Astrocyte of the spinal cord (primary cell): ENCODE measurements around the gene TSPAN11.

Source experiments
- DNase-seq: peaks from one replicate; pipeline ENCODE4 v3.0.0; 2011; ENCODE audit warnings: low read depth, low spot score
- H3K4me3 ChIP-seq: 2 replicates; pipeline ENCODE4 v1.5.1; 2011; ENCODE audit warnings: low read depth, mild to moderate bottlenecking, low read length, moderate library complexity
- CTCF ChIP-seq: IDR thresholded peaks from 2 replicates; pipeline ENCODE4 v1.5.1; 2012; ENCODE audit warnings: low read depth, mild to moderate bottlenecking, low read length, inconsistent platforms
- in situ Hi-C: cut with HindIII; loops from 2 replicates; pipeline ENCODE4 v1.10.0; 2017; ENCODE audit warnings: low sequenced_read_pairs

TSPAN11 gene

GRCh38 chr12:30974746-30975500 is 48.4 kb downstream of the TSPAN11 start:
- DNase-seq, result no peak
- in situ Hi-C loops, result no loop called here
- H3K4me3 ChIP-seq, result no peak overlapping the region
- TF ChIP-seq CTCF, result no peak

- no peak for DNase-seq
- H3K4me3 ChIP-seq, result no peak overlapping the region
- in situ Hi-C loops, result no loop called here
- TF ChIP-seq CTCF, result no peak
Measured at GRCh38 chr12:30975581-30975980, 49.0 kb downstream of the TSPAN11 start.

GRCh38 chr12:30976206-30976605 is 49.7 kb downstream of the TSPAN11 start:
- in situ Hi-C loops, result no loop called here
- DNase-seq, result no peak
- TF ChIP-seq CTCF, result no peak
- no peak overlapping the region for H3K4me3 ChIP-seq

GRCh38 chr12:30977124-30977523 is 50.6 kb downstream of the TSPAN11 start:
- no peak overlapping the region for H3K4me3 ChIP-seq
- in situ Hi-C loops, result no loop called here
- no peak for DNase-seq
- TF ChIP-seq CTCF, result no peak

GRCh38 chr12:30977537-30978349 is 51.2 kb downstream of the TSPAN11 start:
- in situ Hi-C loops, result no loop called here
- no peak for DNase-seq
- no peak overlapping the region for H3K4me3 ChIP-seq
- TF ChIP-seq CTCF, result no peak

- no peak for TF ChIP-seq CTCF
- DNase-seq, result no peak
- H3K4me3 ChIP-seq, result no peak overlapping the region
- in situ Hi-C loops, result no loop called here
Measured at GRCh38 chr12:30978639-30979038, 52.1 kb downstream of the TSPAN11 start.
